Fibroblast of lung (primary cell): ENCODE measurements around the gene GPC3. TPM values are rescaled to one million over a fixed set of nuclear protein-coding genes. Genes with fewer than 3 reads are reported as not detected.

Experiments
- DNase-seq, 2 donors: peaks; one replicate each; pipeline versions ENCODE4 v3.0.0 to v3.0.0-alpha.2; 2010; ENCODE audit warnings: low read depth in 2 of 2
- H2AFZ ChIP-seq: 2 replicates; pipeline ENCODE4 v1.5.1; 2012; ENCODE audit warnings: low read length, control low read depth, inconsistent platforms
- H3K27ac ChIP-seq: 2 replicates; pipeline ENCODE4 v1.5.1; 2011; ENCODE audit warnings: low read length, control low read depth; ENCODE audit not compliant: insufficient read depth
- H3K27me3 ChIP-seq: 2 replicates; pipeline ENCODE4 v1.5.1; 2011; ENCODE audit warnings: mild to moderate bottlenecking, low read length; ENCODE audit not compliant: control insufficient read depth, insufficient read depth
- H3K36me3 ChIP-seq: 2 replicates; pipeline ENCODE4 v1.5.1; 2011; ENCODE audit warnings: low read length; ENCODE audit not compliant: control insufficient read depth, insufficient read depth
- H3K4me1 ChIP-seq: 2 replicates; pipeline ENCODE4 v1.5.1; 2011; ENCODE audit warnings: low read length; ENCODE audit not compliant: control insufficient read depth, insufficient read depth; ENCODE audit errors: extremely low read depth
- H3K4me2 ChIP-seq: 2 replicates; pipeline ENCODE4 v1.5.1; 2011; ENCODE audit warnings: low read length, control low read depth; ENCODE audit not compliant: insufficient read depth; ENCODE audit errors: extremely low read depth
- H3K4me3 ChIP-seq, 4 experiments: fragments of 200-600 bp in 1 of 4; sonication (generic) in 1 of 4; replicated peaks in 1 of 4; 2 replicates each; pipeline ENCODE4 v1.5.1; 2011 to 2016; ENCODE audit warnings: low read length in 4 of 4, low read depth in 3 of 4, mild to moderate bottlenecking in 3 of 4, control low read depth in 2 of 4, inconsistent platforms in 1 of 4, mixed read lengths in 1 of 4; ENCODE audit not compliant: insufficient read depth in 1 of 4; ENCODE audit errors: control extremely low read depth in 1 of 4
- H3K79me2 ChIP-seq: 2 replicates; pipeline ENCODE4 v1.5.1; 2012; ENCODE audit warnings: mild to moderate bottlenecking, low read length, inconsistent platforms; ENCODE audit not compliant: control insufficient read depth, insufficient read depth
- H3K9ac ChIP-seq: 2 replicates; pipeline ENCODE4 v1.5.1; 2011; ENCODE audit warnings: mild to moderate bottlenecking, low read length, control low read depth; ENCODE audit not compliant: insufficient read depth
- H3K9me3 ChIP-seq: 2 replicates; pipeline ENCODE4 v1.5.1; 2012; ENCODE audit warnings: low read depth, low read length; ENCODE audit not compliant: control insufficient read depth, insufficient read depth
- H4K20me1 ChIP-seq: 2 replicates; pipeline ENCODE4 v1.5.1; 2011; ENCODE audit warnings: low read length; ENCODE audit not compliant: control insufficient read depth, insufficient read depth; ENCODE audit errors: extremely low read depth
- EZH2 ChIP-seq: IDR thresholded peaks from 2 replicates; pipeline ENCODE4 v1.5.1; 2012; ENCODE audit warnings: low read length, control low read depth, mild to moderate bottlenecking; ENCODE audit errors: missing control alignments
- polyA plus RNA-seq, 2 donors: library from polyadenylated mRNA; depleted of rRNA in 1 of 2; stranded (reverse) in 1 of 2; unstranded in 1 of 2; fragments of >200 nt; gene quantifications; 2 replicates each; pipeline ENCODE4 v1.2.1, GENCODE V29; 2011 to 2012; ENCODE audit warnings: missing spikeins in 1 of 2
- total RNA-seq: library from RNA; depleted of rRNA; stranded (reverse); fragments of >200 nt; gene quantifications from 2 replicates; pipeline ENCODE4 v1.2.1, GENCODE V29; 2014
- TF ChIP-seq, protein P1 (sequence below), 2 donors: IDR thresholded peaks in 1 of 2; conservative IDR thresholded peaks in 1 of 2; 1 replicate in 1 of 2; 2 replicates in 1 of 2; pipeline ENCODE4 v1.5.1; 2011 to 2012; ENCODE audit warnings: low read length in 2 of 2, control low read depth in 1 of 2, inconsistent platforms in 1 of 2, low read depth in 1 of 2, mild to moderate bottlenecking in 1 of 2

GPC3 gene
- total and polyA plus RNA-seq, 2 donors (not counting 1 experiment from before 2014, with no cell fraction given), result 6.4 to 7.1 TPM

DNA sequence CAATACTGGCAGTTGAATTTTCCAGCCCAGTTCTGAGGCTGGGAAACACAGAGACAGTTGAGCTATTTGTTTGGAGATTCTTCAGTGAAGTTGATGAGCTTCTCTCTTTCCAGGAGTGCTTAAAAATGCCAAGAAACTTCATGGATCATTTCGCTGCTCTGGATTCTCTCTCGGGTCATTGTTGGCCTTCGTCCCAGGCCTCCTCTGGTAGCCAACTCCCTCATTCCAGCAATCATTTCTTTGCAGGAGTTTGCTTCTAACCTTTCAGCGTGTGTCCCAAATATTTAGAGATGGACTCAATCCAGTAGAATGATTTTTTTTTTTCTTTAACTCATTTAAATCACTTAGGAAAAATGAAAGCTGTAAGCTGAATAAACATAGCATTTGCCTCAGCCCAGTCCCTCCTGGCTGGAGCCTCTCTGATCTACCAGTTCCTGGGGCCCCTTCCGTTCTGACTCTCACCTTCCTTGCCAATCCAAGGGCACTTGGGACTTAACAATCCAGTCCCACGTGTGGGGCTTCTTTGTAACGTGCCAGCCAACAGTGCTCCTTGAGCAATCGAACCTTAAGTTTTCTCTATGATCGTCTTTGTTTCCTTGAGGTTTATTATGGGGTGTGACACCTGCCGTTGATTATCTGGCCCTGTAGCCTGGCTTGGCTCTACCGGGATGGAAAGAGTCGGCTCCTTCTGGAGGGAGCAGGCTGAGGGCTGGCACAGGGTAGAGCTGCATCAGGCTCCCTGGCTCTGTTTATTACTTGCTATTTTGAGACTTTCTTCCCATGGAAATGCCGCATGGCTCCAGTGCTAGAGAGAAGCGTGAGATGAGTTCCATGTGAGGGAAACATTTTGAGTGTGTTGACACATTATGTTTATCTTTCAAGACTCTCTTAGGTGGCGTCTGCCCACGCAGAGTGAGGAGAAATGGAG is 489.7 kb downstream of the GPC3 start:
- Histone ChIP-seq H2AFZ (no peak overlapping the region), H3K27ac (no peak overlapping the region), H3K4me3 (no peak overlapping the region)

DNA sequence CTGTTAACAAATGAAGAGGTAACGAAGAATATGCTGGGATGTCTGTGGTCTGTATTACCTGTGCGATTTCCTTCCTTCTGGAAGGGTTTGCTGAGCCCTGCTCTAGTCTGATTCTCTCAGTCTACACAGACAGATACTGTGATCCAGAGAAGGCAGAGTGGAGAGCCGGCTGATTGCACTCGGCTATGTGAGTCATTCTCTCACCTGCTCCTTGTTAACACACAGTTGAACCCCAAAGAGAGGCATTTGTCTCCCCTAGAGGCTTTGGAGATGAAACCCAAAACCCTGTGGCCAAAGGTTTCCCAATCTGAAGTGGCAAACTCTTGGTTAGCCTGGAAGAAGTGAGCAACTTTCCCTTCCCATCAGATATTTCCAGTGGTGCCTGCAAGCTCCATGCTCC is 492.0 kb downstream of the GPC3 start:
- H2AFZ ChIP-seq, result no peak overlapping the region
- H3K36me3 ChIP-seq, result no peaks in the 10 kb centered on the region
- no peaks in the 10 kb centered on the region for H3K27me3 ChIP-seq
- no peak for DNase-seq
- no peaks in the 10 kb centered on the region for H3K4me1 ChIP-seq
- no peak overlapping the region for H3K9ac ChIP-seq
- H3K4me2 ChIP-seq, result no peak overlapping the region
- H3K79me2 ChIP-seq, result no peaks in the 10 kb centered on the region
- H4K20me1 ChIP-seq, result no peaks in the 10 kb centered on the region
- H3K9me3 ChIP-seq, result no peaks in the 10 kb centered on the region
- H3K4me3 ChIP-seq, result no peak overlapping the region
- TF ChIP-seq, protein P1, sequence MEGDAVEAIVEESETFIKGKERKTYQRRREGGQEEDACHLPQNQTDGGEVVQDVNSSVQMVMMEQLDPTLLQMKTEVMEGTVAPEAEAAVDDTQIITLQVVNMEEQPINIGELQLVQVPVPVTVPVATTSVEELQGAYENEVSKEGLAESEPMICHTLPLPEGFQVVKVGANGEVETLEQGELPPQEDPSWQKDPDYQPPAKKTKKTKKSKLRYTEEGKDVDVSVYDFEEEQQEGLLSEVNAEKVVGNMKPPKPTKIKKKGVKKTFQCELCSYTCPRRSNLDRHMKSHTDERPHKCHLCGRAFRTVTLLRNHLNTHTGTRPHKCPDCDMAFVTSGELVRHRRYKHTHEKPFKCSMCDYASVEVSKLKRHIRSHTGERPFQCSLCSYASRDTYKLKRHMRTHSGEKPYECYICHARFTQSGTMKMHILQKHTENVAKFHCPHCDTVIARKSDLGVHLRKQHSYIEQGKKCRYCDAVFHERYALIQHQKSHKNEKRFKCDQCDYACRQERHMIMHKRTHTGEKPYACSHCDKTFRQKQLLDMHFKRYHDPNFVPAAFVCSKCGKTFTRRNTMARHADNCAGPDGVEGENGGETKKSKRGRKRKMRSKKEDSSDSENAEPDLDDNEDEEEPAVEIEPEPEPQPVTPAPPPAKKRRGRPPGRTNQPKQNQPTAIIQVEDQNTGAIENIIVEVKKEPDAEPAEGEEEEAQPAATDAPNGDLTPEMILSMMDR (conservative IDR thresholded peaks at IDR 0.05 in 1 of 2, IDR thresholded peaks at IDR 0.05 in 1 of 2; ENCODE audit: low read depth in 1 of 2, low read length in 2 of 2), result no peak
- TF ChIP-seq EZH2, result no peak
- no peak overlapping the region for H3K27ac ChIP-seq

More for the DNA sequence above, 489.7 kb downstream of the GPC3 start:
- Histone ChIP-seq H3K9me3 (no peaks in the 10 kb centered on the region), H3K36me3 (no peaks in the 10 kb centered on the region), H3K4me1 (no peaks in the 10 kb centered on the region), H3K9ac (no peak overlapping the region), H3K4me2 (peak overlapping the region; percentile 25), H3K27me3 (no peaks in the 10 kb centered on the region), H3K79me2 (no peaks in the 10 kb centered on the region), H4K20me1 (no peaks in the 10 kb centered on the region)
- peak; percentile 60 to 82 for DNase-seq
- TF ChIP-seq, protein P1 (conservative IDR thresholded peaks at IDR 0.05 in 1 of 2, IDR thresholded peaks at IDR 0.05 in 1 of 2; ENCODE audit: low read depth in 1 of 2, low read length in 2 of 2), result no peak
- no peak for TF ChIP-seq EZH2

DNA sequence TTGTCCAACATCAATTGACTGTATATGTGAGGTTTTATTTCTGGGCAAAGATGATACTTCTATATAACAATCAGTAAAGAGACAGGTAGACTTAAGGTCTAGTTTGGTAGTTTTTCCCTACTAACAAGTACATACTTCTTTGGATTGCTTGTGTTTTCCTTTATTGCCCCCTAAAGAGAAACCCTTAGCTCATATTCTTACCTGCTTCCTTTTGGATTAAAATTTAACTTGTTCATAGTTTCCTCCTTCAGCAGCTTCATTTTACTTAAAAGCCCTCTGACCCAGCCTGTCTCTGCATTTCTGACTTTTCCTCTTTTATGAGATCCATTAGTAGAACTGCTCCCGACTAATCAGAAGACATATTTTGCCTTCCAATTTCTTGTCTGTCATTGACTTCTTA is 494.4 kb downstream of the GPC3 start:
- H3K4me2 ChIP-seq, result no peak overlapping the region
- no peaks in the 10 kb centered on the region for H3K79me2 ChIP-seq
- TF ChIP-seq EZH2, result no peak
- TF ChIP-seq, protein P1 (conservative IDR thresholded peaks at IDR 0.05 in 1 of 2, IDR thresholded peaks at IDR 0.05 in 1 of 2; ENCODE audit: low read depth in 1 of 2, low read length in 2 of 2), result no peak
- H3K36me3 ChIP-seq, result no peaks in the 10 kb centered on the region
- H3K9ac ChIP-seq, result no peak overlapping the region
- no peak overlapping the region for H3K4me3 ChIP-seq
- H2AFZ ChIP-seq, result no peak overlapping the region
- no peaks in the 10 kb centered on the region for H3K4me1 ChIP-seq
- no peaks in the 10 kb centered on the region for H4K20me1 ChIP-seq
- DNase-seq, result no peak
- no peak overlapping the region for H3K27ac ChIP-seq
- H3K27me3 ChIP-seq, result no peaks in the 10 kb centered on the region
- no peaks in the 10 kb centered on the region for H3K9me3 ChIP-seq
